Activated naive CD8-positive, alpha-beta T cell treated with anti-CD3 and anti-CD28 coated beads for 36 hours (primary cell): ENCODE results near the gene NSG1. TPM values are rescaled to one million over a fixed set of nuclear protein-coding genes. Genes with fewer than 3 reads are reported as not detected.

Experiments used
- DNase-seq: peaks from one replicate; pipeline ENCODE4 v3.0.0; 2021
- H3K27ac Mint-ChIP-seq: one replicate; pipeline ENCODE4 v1.8.0; 2022; ENCODE audit warnings: mild to moderate bottlenecking, moderate library complexity, mixed read lengths
- H3K27me3 Mint-ChIP-seq: one replicate; pipeline ENCODE4 v1.8.0; 2022; ENCODE audit warnings: mild to moderate bottlenecking, mixed read lengths
- H3K36me3 Mint-ChIP-seq: one replicate; pipeline ENCODE4 v1.8.0; 2021; ENCODE audit warnings: mild to moderate bottlenecking, mixed read lengths
- H3K4me1 Mint-ChIP-seq: one replicate; pipeline ENCODE4 v1.8.0; 2021; ENCODE audit warnings: mixed read lengths
- H3K4me3 Mint-ChIP-seq: one replicate; pipeline ENCODE4 v1.8.0; 2022; ENCODE audit warnings: mild to moderate bottlenecking, moderate library complexity, mixed read lengths
- H3K9me3 Mint-ChIP-seq: one replicate; pipeline ENCODE4 v1.8.0; 2022; ENCODE audit warnings: mixed read lengths
- total RNA-seq, 2 experiments: library from RNA; stranded (reverse); gene quantifications; one replicate each; pipeline ENCODE4 v1.2.3, GENCODE V29; 2021

The NSG1 gene
- total RNA-seq, 2 experiments from 2014 or later: 3.8 to 4.7 TPM

DNA sequence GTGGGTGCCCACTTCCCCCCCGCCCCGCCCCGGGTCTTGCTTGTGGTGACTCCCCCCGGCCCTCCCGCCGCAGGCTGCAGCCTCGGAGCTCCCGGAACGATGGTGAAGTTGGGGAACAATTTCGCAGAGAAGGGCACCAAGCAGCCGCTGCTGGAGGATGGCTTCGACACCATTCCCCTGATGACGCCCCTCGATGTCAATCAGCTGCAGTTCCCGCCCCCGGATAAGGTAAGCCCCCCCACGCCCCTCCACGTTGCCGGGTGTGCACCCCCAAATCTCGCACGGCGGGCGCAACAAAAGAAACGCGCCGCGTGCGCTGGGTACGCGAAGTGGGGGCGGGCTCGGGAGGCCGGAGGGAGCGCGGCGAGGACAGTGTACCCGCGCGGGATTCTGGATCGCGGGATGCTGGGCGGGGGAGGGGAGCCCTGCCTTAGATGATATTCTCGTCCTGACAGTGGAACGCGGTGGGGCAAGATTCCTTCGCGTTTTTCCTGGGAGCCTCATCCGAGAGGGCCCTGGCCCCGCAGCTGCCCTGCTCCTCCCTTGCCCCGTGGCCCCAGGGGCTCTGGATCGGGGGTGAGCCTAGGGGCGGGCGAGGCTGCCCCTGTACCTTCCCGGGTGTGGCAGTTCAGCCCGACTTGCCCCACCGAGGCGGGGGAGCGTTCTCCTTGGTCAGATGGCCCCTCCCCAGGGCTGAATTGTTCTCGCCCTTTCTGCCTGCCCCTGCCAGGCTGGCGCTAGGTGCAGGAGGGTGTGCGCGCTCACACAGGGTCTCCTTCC is 819 bp downstream of the NSG1 start:
- no peaks in the 10 kb centered on the region for H3K36me3 Mint-ChIP-seq
- no peaks in the 10 kb centered on the region for H3K9me3 Mint-ChIP-seq
- H3K4me3 Mint-ChIP-seq: peak overlapping the region; percentile 66
- H3K27me3 Mint-ChIP-seq: peaks cover 22% of the 10 kb centered on the region
- DNase-seq: peak; percentile 32
- no peak overlapping the region for H3K27ac Mint-ChIP-seq
- H3K4me1 Mint-ChIP-seq: peaks cover 15% of the 10 kb centered on the region

DNA sequence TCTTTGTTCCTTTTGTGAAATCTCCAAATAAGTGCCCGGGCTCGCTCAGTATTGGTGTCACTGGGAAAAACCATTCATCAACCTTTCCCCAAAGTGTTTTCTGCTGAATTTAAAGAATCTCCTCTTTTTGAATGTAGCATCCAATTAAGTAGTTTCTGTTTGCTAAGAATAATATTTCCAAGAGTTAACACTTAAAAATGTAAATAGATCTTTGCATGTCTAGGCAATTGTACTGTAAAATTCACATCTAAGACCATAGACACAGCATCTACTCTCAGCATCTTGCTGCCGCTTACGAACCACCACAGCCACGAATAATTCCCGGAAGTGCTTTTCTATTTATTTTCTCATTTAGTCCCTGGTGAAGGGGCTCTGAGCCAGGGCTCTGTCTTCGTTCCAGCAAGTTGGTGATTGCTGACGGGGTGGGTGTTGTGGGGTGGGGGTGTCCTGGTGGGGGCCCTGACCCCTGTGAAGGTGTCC is 1.4 kb downstream of the NSG1 start:
- DNase-seq: no peak
- Mint-ChIP-seq H3K4me1 (peaks cover 14% of the 10 kb centered on the region), H3K4me3 (peak overlapping the region; percentile 66), H3K27me3 (peaks cover 21% of the 10 kb centered on the region), H3K27ac (no peak overlapping the region), H3K36me3 (no peaks in the 10 kb centered on the region), H3K9me3 (no peaks in the 10 kb centered on the region)

DNA sequence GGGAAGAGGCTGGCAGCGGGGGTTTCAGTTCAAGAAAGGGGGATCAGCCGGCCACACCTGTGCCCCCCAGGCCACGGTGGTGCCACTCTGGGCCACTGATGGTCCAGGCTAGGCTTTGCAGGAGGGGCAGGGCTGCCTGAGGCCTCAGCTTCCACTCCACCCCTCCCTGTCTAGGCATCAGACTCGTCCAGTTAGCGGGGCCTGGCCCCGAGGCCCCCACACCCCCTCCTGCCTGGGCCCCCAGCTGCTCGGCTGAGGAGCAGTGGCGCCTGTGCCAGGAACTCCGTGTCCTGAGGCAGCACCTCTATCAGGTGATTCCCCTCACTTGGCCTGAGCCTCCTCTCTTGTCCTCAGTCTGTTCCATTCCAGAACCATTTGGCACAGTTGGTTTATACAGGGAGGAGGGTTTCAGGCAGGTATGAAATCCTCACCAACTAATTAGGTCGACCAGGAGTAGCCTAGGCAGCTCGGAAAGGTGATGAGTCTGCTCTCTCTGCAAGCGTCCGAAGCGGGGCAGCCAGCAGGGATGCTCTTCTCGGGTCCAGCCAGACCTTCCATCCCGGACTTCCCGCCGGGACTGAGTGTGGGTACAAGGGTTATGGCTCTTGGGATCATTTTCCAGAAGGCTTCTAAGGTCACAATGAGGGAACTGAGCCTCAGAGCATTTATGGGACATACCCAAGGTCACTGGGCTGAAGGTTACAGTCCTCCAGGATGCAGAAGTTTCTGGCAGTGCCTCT is 2.1 kb downstream of the NSG1 start:
- no peak for DNase-seq
- Mint-ChIP-seq H3K9me3 (no peaks in the 10 kb centered on the region), H3K27me3 (peaks cover 16% of the 10 kb centered on the region), H3K36me3 (peaks cover 2% of the 10 kb centered on the region), H3K4me1 (peaks cover 17% of the 10 kb centered on the region), H3K27ac (no peak overlapping the region), H3K4me3 (no peak overlapping the region)

DNA sequence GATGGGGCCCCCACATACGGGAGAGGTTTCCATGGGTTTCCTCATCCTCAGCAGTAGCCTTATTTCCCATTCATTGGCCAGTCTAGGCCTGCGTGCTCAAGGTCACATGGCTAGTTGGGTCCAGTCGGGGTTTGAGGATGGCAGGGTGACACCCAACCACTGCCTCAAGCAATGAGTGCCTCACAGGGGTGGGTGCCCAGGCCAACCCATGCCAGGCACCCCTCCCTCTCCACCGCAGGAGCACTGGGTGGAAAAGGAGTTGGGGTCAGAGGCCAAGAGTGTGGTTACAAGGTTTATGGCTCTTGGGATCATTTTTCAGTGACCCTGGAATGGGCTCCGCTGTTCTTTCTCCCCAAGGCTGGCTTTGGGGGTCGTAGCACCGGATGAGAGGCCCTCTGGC is 3.1 kb downstream of the NSG1 start:
- H3K27ac Mint-ChIP-seq: no peak overlapping the region
- no peaks in the 10 kb centered on the region for H3K9me3 Mint-ChIP-seq
- peaks cover 6% of the 10 kb centered on the region for H3K27me3 Mint-ChIP-seq
- no peak for DNase-seq
- H3K4me3 Mint-ChIP-seq: no peak overlapping the region
- H3K4me1 Mint-ChIP-seq: peaks cover 13% of the 10 kb centered on the region
- peaks cover 2% of the 10 kb centered on the region for H3K36me3 Mint-ChIP-seq

DNA sequence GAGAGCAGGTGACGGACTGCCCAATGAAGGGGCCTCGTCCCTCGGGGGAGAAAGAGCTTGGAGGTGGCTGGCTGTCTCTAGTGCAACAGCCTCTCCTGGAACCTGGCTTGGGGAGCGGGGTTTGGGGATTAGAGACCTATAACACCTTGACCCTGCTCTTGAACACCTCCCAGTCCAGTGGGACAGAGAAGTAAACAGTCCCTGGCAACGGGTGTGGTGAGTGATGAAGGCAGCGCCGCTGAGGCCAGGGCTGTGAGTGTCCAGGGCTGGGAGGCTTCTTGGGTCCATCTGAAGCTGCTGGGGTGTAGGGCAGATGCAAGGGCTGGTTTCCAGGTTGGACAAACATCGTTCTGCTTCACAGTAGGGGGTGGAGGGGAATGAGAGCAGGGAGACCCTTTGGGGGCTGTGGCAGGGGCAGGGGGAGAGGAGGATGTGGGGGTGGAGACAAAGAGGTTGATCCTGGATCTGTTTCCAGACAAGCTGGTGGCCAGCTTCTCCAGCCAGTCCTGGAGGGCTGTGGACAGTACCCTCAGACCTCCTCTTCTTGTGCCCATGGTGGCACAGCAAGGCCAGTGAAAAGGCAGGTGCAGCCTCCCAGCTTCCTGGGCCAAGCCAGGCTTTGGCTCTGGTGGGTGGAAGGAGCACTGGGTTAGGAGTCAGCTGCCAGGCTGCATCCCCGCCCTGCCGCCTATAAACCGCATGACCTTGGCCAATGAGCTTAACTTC is 3.8 kb downstream of the NSG1 start:
- Mint-ChIP-seq H3K36me3 (peaks cover 2% of the 10 kb centered on the region), H3K4me3 (no peak overlapping the region), H3K9me3 (no peaks in the 10 kb centered on the region), H3K4me1 (peaks cover 15% of the 10 kb centered on the region), H3K27me3 (peaks cover 4% of the 10 kb centered on the region), H3K27ac (no peak overlapping the region)
- DNase-seq: no peak

DNA sequence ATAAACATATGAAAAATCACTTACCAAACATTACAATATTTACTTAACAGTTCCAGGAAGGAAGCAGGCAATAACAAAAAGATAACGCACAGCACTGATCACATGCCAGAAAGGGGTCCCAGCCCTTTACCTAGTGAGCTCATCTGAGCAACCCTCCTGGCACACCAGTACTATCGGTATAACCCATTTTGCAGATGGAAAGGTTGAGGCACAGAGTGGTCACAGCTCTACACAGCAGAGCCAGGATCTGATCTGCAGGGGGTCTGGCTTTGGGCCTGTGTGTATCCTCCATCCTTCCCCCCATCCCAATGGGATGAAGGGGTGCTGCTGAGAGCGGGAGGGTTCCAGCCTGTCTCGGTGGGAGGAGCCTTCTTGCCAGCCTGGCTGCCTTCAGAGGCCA is 5.0 kb downstream of the NSG1 start:
- Mint-ChIP-seq H3K27ac (no peak overlapping the region), H3K36me3 (peaks cover 5% of the 10 kb centered on the region), H3K27me3 (no peaks in the 10 kb centered on the region), H3K4me1 (peaks cover 13% of the 10 kb centered on the region), H3K9me3 (no peaks in the 10 kb centered on the region), H3K4me3 (no peak overlapping the region)
- DNase-seq: no peak

DNA sequence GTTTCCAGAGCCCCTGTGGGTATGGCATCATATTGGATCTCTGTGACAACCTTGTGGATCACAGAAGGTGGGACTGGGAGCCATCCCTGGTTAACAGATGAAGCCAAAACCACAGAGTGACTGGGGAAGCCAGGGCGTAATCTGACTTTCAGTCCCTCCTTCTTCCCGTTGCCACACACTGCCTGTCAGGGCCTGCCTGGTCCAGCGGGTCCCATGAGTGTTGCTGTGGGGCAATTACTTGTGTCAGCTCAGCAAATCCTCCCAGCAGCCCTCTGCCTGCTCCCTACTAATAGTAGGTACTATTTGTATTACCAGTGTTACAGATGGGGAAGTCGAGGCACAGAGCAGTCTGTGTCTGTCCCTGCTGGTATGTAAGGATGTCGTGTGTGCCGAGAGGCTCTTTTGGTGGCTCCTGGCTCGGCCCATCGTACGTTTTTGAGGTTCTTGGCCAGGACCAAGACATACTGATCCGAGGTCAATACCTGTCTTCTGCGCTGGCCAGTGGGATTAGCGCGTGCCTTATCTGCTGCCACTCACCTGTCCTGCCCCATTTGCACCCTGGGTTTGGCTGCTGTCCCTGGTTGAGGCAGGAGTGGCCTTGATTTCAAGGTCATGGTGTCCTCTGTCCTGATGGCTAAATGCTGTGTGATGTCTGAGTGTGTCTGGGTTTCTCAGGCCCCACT is 5.7 kb downstream of the NSG1 start:
- Mint-ChIP-seq H3K36me3 (peaks cover 7% of the 10 kb centered on the region), H3K4me3 (no peak overlapping the region)

DNA sequence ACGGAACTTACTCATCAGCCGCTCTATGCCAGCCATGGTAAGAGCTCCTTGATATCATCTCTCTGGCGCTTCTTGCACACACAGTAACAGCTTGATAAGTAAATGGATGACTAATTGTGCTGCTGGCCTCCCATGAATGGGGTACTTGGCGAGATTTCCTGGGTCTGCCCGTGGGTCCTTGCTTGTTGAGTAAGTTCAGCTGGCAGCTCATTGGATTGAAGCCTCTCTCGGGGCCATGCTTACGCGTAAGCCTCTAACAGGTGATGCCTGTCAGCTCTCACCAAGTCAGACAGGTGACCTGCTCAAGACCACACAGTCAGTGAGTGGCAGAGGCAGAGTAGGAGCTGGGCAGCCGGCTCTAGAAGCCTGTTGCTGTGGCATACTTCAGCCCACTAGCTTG is 7.7 kb downstream of the NSG1 start:
- Mint-ChIP-seq H3K4me3 (no peak overlapping the region), H3K9me3 (no peaks in the 10 kb centered on the region), H3K4me1 (peaks cover 7% of the 10 kb centered on the region), H3K27ac (no peak overlapping the region), H3K36me3 (peaks cover 17% of the 10 kb centered on the region), H3K27me3 (no peaks in the 10 kb centered on the region)
- no peak for DNase-seq

More for the DNA sequence above, 5.7 kb downstream of the NSG1 start:
- Mint-ChIP-seq H3K27ac (no peak overlapping the region), H3K27me3 (no peaks in the 10 kb centered on the region), H3K9me3 (no peaks in the 10 kb centered on the region), H3K4me1 (peaks cover 13% of the 10 kb centered on the region)
- no peak for DNase-seq

DNA sequence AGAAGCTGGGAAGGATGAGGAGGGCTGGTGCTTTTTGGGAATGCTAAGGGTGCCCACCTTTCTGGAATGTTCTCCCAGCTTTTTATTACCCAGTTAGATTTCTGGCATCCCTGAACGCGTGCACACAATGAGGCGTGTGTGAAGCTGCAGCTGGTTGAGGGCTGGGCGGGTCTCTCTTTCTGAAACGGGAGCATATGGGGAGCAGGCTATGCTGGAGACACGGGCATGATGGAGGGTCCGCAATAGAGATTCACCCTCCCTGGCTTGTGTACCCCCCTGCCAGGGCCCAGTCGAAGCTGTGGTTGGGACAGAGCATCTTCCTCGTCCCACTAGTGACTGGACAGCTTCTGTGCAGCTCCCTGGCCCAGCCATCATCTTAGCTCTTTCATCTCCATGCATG is 8.5 kb downstream of the NSG1 start:
- H3K4me3 Mint-ChIP-seq: no peak overlapping the region
- H3K36me3 Mint-ChIP-seq: peaks cover 17% of the 10 kb centered on the region
- H3K27me3 Mint-ChIP-seq: no peaks in the 10 kb centered on the region
- DNase-seq: no peak
- peaks cover 7% of the 10 kb centered on the region for H3K4me1 Mint-ChIP-seq
- H3K27ac Mint-ChIP-seq: no peak overlapping the region
- H3K9me3 Mint-ChIP-seq: no peaks in the 10 kb centered on the region

DNA sequence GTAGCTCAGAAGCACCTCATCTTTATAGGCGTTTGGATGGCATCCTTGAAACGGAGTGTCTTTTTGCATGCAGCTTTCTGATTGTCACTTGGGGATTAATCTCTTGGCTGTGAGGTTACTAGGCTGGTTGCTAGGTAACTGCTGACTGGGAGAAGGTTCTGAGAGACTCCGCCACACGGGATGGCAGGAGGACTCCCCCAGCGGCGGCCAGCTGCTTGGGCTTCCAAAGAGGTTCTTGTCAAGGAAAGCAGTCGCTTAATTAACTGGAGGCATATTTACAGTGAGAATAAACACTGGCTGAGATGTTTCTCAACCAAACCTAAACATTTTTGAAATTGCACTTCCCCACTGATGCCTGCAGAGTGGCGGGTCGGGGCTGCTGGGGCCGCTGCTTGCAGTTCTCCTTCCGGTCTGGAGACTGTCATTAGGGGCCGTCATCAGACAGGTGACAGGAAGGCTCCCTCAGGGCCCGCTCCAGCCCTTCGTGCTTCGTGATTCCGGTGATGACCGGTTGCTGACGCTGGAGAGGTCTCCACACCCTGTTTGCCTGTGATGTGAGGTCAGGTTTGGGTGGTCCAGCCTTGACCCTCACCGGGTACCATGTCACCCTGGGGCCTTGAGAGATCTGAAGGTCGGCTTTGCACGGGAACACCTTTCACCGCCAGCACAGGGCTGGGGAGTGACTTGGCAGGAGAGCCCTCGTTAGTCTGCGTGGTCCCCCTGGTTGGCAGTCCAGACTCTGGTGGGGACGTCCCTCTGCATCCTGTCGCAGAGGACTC is 9.1 kb downstream of the NSG1 start:
- no peak for DNase-seq
- peaks cover 17% of the 10 kb centered on the region for H3K36me3 Mint-ChIP-seq
- H3K27me3 Mint-ChIP-seq: no peaks in the 10 kb centered on the region

DNA sequence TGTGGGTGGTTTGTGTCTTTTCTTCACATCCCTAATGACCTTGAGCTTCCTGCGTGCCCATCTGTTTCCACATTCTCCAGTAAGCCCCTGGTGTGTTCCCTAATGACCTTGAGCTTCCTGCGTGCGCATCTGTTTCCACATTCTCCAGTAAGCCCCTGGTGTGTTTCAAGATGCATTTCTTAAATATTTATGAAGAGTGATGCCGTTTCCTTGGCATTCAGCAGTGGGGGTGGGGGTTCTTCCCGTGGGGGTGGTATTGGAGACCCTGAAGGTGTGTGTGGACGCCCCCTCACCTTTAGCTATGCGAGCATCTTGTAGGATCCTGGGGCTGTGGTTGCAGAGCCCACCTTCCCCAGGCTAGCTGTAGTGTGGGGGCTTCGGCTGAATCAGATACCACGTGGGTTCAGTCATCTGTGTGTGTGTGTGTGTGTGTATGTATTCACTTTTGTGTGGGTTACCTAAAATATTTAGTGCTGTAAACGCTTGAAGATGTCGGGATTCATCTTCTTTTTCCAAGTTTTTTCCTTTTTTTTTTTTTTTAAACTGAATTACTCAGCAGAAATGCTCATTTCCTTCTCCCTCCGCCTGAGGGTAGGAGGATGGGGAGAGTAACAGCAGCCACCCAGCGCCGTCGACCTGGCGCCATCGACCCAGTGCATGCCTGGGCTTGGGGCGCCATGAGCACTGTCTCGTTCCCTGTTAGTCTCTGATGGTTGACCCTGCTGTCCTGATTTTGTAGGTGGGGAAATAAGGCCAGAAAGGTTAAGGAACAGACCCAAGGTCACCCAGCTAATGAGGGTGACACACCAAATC is 9.9 kb downstream of the NSG1 start:
- Mint-ChIP-seq H3K4me3 (no peak overlapping the region), H3K4me1 (peaks cover 10% of the 10 kb centered on the region), H3K27me3 (no peaks in the 10 kb centered on the region), H3K9me3 (no peaks in the 10 kb centered on the region), H3K27ac (no peak overlapping the region), H3K36me3 (peaks cover 17% of the 10 kb centered on the region)
- no peak for DNase-seq

More for the DNA sequence above, 9.1 kb downstream of the NSG1 start:
- H3K4me1 Mint-ChIP-seq: peaks cover 7% of the 10 kb centered on the region
- no peaks in the 10 kb centered on the region for H3K9me3 Mint-ChIP-seq
- H3K27ac Mint-ChIP-seq: no peak overlapping the region
- no peak overlapping the region for H3K4me3 Mint-ChIP-seq

DNA sequence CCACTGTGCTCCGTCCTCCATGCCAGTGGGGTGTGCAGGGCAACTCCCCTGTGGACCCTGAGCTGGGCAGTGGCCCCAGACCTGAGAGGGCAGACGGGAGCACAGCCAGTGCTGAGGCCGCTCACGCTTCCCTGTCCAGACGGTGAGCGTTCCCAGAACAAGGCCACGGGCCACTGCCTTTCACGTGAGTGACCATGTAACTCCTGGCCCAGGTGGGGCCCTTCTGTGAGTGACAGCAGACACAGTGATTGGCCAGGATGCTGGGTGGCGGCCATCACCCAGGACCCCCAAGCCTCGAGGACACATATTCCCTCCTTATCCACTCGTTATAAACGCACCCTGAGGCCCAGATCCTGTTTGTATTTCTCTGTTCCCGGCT is 10.5 kb downstream of the NSG1 start:
- Mint-ChIP-seq H3K4me1 (peaks cover 10% of the 10 kb centered on the region), H3K27ac (no peak overlapping the region), H3K27me3 (no peaks in the 10 kb centered on the region), H3K36me3 (peaks cover 17% of the 10 kb centered on the region), H3K4me3 (no peak overlapping the region), H3K9me3 (no peaks in the 10 kb centered on the region)
- DNase-seq: no peak

DNA sequence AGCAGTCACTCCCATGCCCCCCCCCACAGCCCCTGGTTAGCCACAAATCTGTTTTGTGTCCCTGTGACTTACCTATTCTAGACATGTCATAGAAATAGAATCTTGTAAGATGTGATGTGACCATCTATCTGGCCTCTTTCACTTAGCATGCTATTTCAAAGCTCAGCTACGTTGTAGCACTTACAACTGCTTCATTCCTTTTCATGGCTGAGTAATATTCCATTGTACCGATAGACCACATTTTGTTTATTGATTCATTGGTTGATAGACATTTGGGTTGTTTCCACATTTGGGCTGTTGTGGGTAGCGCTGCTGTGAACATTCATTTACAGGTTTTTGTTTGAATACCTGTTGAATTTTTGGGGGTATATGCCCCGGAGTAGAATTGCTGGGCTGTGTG is 11.5 kb downstream of the NSG1 start:
- DNase-seq: no peak
- peaks cover 17% of the 10 kb centered on the region for H3K36me3 Mint-ChIP-seq
- peaks cover 10% of the 10 kb centered on the region for H3K4me1 Mint-ChIP-seq
- H3K4me3 Mint-ChIP-seq: no peak overlapping the region
- no peak overlapping the region for H3K27ac Mint-ChIP-seq
- no peaks in the 10 kb centered on the region for H3K9me3 Mint-ChIP-seq
- H3K27me3 Mint-ChIP-seq: no peaks in the 10 kb centered on the region
